ACC112 (cell line): ENCODE results near the gene GPN1.
"Not testable (repeated sequence)": the region's sequence is repeated elsewhere in the genome, so short reads cannot be mapped to it uniquely, and the experiment has no call there.

Experiments
- H2AFZ ChIP-seq: fragments of 200-600 bp; sonication (generic); one replicate; pipeline ENCODE4 v1.6.0; 2017; ENCODE audit warnings: antibody characterized with exemption, low read length; ENCODE audit not compliant: unreplicated experiment
- H3K27ac ChIP-seq: fragments of 200-600 bp; sonication (generic); 2 replicates; pipeline ENCODE4 v1.5.1; 2014; ENCODE audit warnings: low read depth, mild to moderate bottlenecking, antibody characterized with exemption, low read length, moderate library complexity
- H3K27me3 ChIP-seq: fragments of 200-600 bp; sonication (generic); 2 replicates; pipeline ENCODE4 v1.6.1; 2014; ENCODE audit warnings: mild to moderate bottlenecking, antibody characterized with exemption, low read length, moderate library complexity, mixed read lengths; ENCODE audit not compliant: insufficient read depth
- H3K36me3 ChIP-seq: fragments of 200-600 bp; sonication (generic); 2 replicates; pipeline ENCODE4 v1.6.1; 2016; ENCODE audit warnings: mild to moderate bottlenecking, antibody characterized with exemption, low read length, moderate library complexity, mixed read lengths; ENCODE audit not compliant: insufficient read depth
- H3K4me1 ChIP-seq: fragments of 200-600 bp; sonication (generic); one replicate; pipeline ENCODE4 v1.6.1; 2016; ENCODE audit warnings: low read length, mixed read lengths; ENCODE audit not compliant: insufficient read depth, unreplicated experiment, control insufficient read depth
- H3K4me3 ChIP-seq: fragments of 200-600 bp; sonication (generic); 2 replicates; pipeline ENCODE4 v1.5.1; 2014; ENCODE audit warnings: mild to moderate bottlenecking, low read depth, low read length
- H3K79me2 ChIP-seq: fragments of 200-600 bp; sonication (generic); one replicate; pipeline ENCODE4 v1.6.0; 2016; ENCODE audit warnings: low read length; ENCODE audit not compliant: control insufficient read depth, unreplicated experiment, insufficient read depth

Gene GPN1

GRCh38 chr2:27626921-27627320 is 1.9 kb upstream of the GPN1 start:
- Histone ChIP-seq H3K79me2 (peaks cover 12% of the 10 kb centered on the region), H3K27ac (peak overlapping the region; percentile 84), H3K36me3 (0 out of 2 replicates have a peak, but pooled peaks cover 10% of the 10 kb centered on the region), H3K4me1 (peaks cover 34% of the 10 kb centered on the region)
- H3K4me3 ChIP-seq, H2AFZ ChIP-seq, H3K27me3 ChIP-seq: not testable (repeated sequence)

- H3K27me3 ChIP-seq, result no peaks in the 10 kb centered on the region
- H3K79me2 ChIP-seq, result peaks cover 12% of the 10 kb centered on the region
- H2AFZ ChIP-seq, result no peak overlapping the region
- H3K27ac ChIP-seq, result peak overlapping the region; percentile 84
- H3K4me3 ChIP-seq, result peak overlapping the region; percentile 90
- H3K4me1 ChIP-seq, result peaks cover 21% of the 10 kb centered on the region
- 0 out of 2 replicates have a peak, but pooled peaks cover 15% of the 10 kb centered on the region for H3K36me3 ChIP-seq
Observed at GRCh38 chr2:27627963-27628766, 685 bp upstream of the GPN1 start.

DNA sequence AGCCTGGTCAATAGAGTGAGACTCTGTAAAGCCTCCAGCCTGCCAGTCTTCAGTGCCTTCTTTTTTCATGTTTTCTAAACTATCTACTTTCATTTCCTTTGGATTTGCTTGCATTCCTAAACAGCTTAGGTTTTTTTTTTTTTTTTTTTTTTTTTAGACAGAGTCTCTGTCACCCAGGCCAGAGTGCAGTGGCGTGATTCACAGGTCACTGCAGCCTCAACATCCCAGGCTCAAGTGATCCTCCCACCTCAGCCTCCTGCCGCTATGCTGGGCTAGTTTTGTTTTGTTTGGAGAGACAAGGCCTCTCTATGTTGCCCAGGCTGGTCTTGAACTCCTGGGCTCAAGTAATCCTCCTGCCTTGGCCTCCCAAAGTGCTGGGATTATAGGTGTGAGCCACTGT is 1.4 kb downstream of the GPN1 start:
- not testable (repeated sequence) for H3K27ac ChIP-seq, H3K27me3 ChIP-seq, H2AFZ ChIP-seq
- H3K4me3 ChIP-seq, result peak overlapping the region; percentile 90; the same call in 1 of the 2 replicates
- peaks cover 17% of the 10 kb centered on the region; the same call in 1 of the 2 replicates for H3K36me3 ChIP-seq
- H3K79me2 ChIP-seq, result peaks cover 12% of the 10 kb centered on the region
- peaks cover 15% of the 10 kb centered on the region for H3K4me1 ChIP-seq

GRCh38 chr2:27634291-27634690 is 5.4 kb downstream of the GPN1 start:
- Histone ChIP-seq H2AFZ (no peak overlapping the region), H3K36me3 (peaks cover 35% of the 10 kb centered on the region; the same call in 1 of the 2 replicates), H3K4me3 (no peak overlapping the region), H3K27ac (no peak overlapping the region), H3K79me2 (peaks cover 8% of the 10 kb centered on the region), H3K27me3 (no peaks in the 10 kb centered on the region), H3K4me1 (peaks cover 17% of the 10 kb centered on the region)

DNA sequence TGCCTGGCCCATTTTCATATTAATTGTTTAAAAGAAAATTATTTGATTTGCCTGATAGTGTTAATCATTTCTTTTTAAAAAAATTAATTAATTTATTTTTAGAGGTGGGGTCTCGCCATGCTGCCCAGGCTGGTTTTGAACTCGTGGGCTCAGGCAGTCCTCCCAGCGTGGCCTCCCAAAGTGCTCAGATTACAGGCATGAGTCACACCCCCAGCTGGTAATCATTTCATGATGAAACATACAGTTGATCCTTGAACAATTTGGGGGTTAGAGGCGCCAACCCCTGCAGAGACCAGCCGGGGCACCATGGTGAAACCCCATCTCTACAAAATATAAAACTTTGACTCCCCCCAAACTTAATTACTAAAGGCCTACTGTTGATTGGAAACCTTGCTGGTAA is 7.9 kb downstream of the GPN1 start:
- Histone ChIP-seq H3K36me3 (peaks cover 30% of the 10 kb centered on the region), H3K27me3 (no peaks in the 10 kb centered on the region), H3K27ac (0 out of 2 replicates have a peak overlapping the region, but pooled peaks have one; percentile 84), H2AFZ (no peak overlapping the region), H3K4me1 (peaks cover 14% of the 10 kb centered on the region), H3K4me3 (no peak overlapping the region), H3K79me2 (no peaks in the 10 kb centered on the region)

- H3K27me3 ChIP-seq, result no peaks in the 10 kb centered on the region
- H3K79me2 ChIP-seq, result no peaks in the 10 kb centered on the region
- H3K4me3 ChIP-seq, result 0 out of 2 replicates have a peak overlapping the region, but pooled peaks have one; percentile 4
- H3K4me1 ChIP-seq, result peaks cover 14% of the 10 kb centered on the region
- peak overlapping the region; percentile 84 for H3K27ac ChIP-seq
- H3K36me3 ChIP-seq, result peaks cover 30% of the 10 kb centered on the region
- no peak overlapping the region for H2AFZ ChIP-seq
Observed at GRCh38 chr2:27638037-27638637, 9.3 kb downstream of the GPN1 start.

DNA sequence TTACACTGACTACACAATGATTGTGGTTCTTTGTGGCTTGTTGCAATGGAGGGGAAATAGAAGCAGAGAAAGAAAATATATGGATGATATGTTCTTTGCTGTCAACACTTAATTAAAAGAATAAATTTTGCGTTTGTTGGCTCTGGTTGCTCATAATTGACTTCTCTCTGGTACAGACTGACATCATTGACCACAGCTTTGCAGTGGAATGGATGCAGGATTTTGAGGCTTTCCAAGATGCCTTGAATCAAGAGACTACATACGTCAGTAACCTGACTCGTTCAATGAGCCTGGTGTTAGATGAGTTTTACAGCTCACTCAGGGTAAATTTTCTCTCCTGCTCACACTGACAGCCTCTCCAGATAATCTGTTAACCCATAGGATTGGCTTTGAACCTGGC is 9.9 kb downstream of the GPN1 start:
- Histone ChIP-seq H3K36me3 (peaks cover 30% of the 10 kb centered on the region), H2AFZ (no peak overlapping the region), H3K4me3 (no peak overlapping the region), H3K79me2 (no peaks in the 10 kb centered on the region), H3K27ac (peak overlapping the region; percentile 84), H3K27me3 (no peaks in the 10 kb centered on the region), H3K4me1 (peaks cover 14% of the 10 kb centered on the region)

DNA sequence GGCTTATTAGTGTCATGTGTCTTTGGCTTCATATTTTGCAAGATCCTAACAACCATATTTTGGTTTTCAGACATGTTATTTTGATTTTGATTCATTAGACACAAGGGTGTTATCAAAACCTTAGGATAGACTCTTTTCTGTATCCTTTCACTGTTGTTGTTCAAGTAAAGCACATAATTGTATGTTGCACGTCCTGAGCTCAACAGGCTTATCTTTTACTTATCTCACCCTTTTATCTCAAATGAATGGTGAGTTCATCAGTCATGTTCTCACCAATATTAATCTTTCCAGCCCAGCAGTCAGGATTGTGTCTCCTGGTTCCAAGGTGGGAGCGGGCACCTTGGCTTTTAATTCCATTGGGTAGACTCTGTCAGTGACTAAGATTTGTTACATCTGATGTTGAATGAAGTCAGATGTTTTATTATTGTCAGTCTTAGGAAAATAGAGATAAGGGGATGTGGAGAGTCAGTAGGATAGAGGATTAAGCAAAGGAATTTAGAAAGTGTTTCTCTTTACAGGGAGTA is 11.9 kb downstream of the GPN1 start:
- Histone ChIP-seq H2AFZ (no peak overlapping the region), H3K79me2 (no peaks in the 10 kb centered on the region), H3K27me3 (no peaks in the 10 kb centered on the region), H3K4me1 (peaks cover 14% of the 10 kb centered on the region), H3K4me3 (no peak overlapping the region), H3K36me3 (peaks cover 20% of the 10 kb centered on the region), H3K27ac (no peak overlapping the region)

DNA sequence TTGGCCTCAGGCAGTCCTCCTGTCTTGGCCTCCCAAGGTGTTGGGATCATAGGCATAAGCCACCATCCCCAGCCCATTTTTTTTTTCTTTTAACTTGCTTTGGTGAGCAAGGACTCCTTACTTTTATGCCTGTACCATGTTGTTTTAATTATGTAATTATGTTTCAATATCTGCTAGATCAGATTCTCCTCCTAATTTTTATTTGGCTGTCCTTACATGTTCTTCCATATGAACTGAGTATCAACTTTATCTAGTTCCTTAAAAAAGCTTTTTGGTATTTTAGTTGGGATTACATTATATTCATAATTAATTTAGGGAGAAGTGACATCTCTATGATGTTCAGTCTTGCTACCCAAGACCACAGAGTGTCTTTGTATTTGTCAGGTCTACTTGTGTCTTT is 16.3 kb downstream of the GPN1 start:
- Histone ChIP-seq H3K4me1 (no peaks in the 10 kb centered on the region), H3K36me3 (peaks cover 16% of the 10 kb centered on the region), H3K27me3 (no peaks in the 10 kb centered on the region), H2AFZ (no peak overlapping the region), H3K79me2 (no peaks in the 10 kb centered on the region), H3K4me3 (no peak overlapping the region), H3K27ac (no peak overlapping the region)

- Histone ChIP-seq H3K4me3 (no peak overlapping the region), H3K27ac (no peak overlapping the region), H3K36me3 (peaks cover 18% of the 10 kb centered on the region), H3K4me1 (peaks cover under 1% of the 10 kb centered on the region), H3K27me3 (no peaks in the 10 kb centered on the region), H3K79me2 (no peaks in the 10 kb centered on the region), H2AFZ (no peak overlapping the region)
Observed at GRCh38 chr2:27647289-27647688, 18.4 kb downstream of the GPN1 start.
